Smooth muscle cell (in vitro differentiated cells): ENCODE data around the gene RYR3. TPM values are rescaled to one million over a fixed set of nuclear protein-coding genes. Genes with fewer than 3 reads are reported as not detected.
A peak's percentile ranks its signal among the peaks of the same experiment; 100 is the strongest.

ENCODE experiments used
- DNase-seq: peaks from one replicate; lab custom pipeline; 2025; ENCODE audit not compliant: unreplicated experiment; lab: John Stamatoyannopoulos, UW
- H2AFZ ChIP-seq: fragments of 200-600 bp; sonication (generic); 2 replicates; pipeline ENCODE4 v1.6.0; 2016; ENCODE audit warnings: antibody characterized with exemption, low read depth, mild to moderate bottlenecking
- H3F3A ChIP-seq: fragments of 200-600 bp; sonication (generic); 2 replicates; pipeline ENCODE4 v1.6.0; 2017; ENCODE audit warnings: antibody characterized with exemption, low read depth
- H3K27ac ChIP-seq: fragments of 200-600 bp; sonication (generic); 2 replicates; pipeline ENCODE4 v1.5.1; 2016; ENCODE audit warnings: low read depth, mild to moderate bottlenecking
- H3K27me3 ChIP-seq: fragments of 200-600 bp; sonication (generic); 2 replicates; pipeline ENCODE4 v1.6.1; 2016; ENCODE audit warnings: low read depth, mild to moderate bottlenecking
- H3K36me3 ChIP-seq: fragments of 200-600 bp; sonication (generic); 2 replicates; pipeline ENCODE4 v1.5.1; 2016; ENCODE audit warnings: low read depth
- H3K4me1 ChIP-seq: fragments of 200-600 bp; sonication (generic); 2 replicates; pipeline ENCODE4 v1.5.1; 2016; ENCODE audit warnings: low read depth
- H3K4me2 ChIP-seq: fragments of 200-600 bp; sonication (generic); 2 replicates; pipeline ENCODE4 v1.6.0; 2016; ENCODE audit warnings: mild to moderate bottlenecking
- H3K4me3 ChIP-seq: fragments of 200-600 bp; sonication (generic); 2 replicates; pipeline ENCODE4 v1.5.1; 2016; ENCODE audit warnings: mild to moderate bottlenecking
- H3K79me2 ChIP-seq: fragments of 200-600 bp; sonication (generic); 2 replicates; pipeline ENCODE4 v1.6.0; 2016; ENCODE audit warnings: low read depth, mild to moderate bottlenecking
- H3K9ac ChIP-seq: fragments of 200-600 bp; sonication (generic); 2 replicates; pipeline ENCODE4 v1.6.0; 2016; ENCODE audit warnings: low read depth
- H3K9me3 ChIP-seq: fragments of 200-600 bp; sonication (generic); replicated peaks from 2 replicates; pipeline ENCODE4 v1.5.1; 2016; ENCODE audit warnings: low read depth
- H4K20me1 ChIP-seq: fragments of 200-600 bp; sonication (generic); 2 replicates; pipeline ENCODE4 v1.6.0; 2016; ENCODE audit warnings: low read depth
- CTCF ChIP-seq: fragments of 200-600 bp; sonication (generic); IDR thresholded peaks from 2 replicates; pipeline ENCODE4 v1.5.1; 2017; ENCODE audit warnings: borderline replicate concordance, mild to moderate bottlenecking, antibody characterized with exemption; ENCODE audit not compliant: insufficient read depth, poor library complexity, severe bottlenecking
- WGBS: methylation state at CpG from one replicate; pipeline ENCODE4 v1.1.7; 2016; ENCODE audit warnings: low lambda C conversion rate; 5-methylcytosine and 5-hydroxymethylcytosine counted together
- polyA plus RNA-seq: library from polyadenylated mRNA; unstranded; fragments of >200 nt; fragmentation: Nextera tagmentation; extraction: Ambion mirVana; gene quantifications from 2 replicates; pipeline ENCODE4 v1.2.1, GENCODE V29; 2016
- total RNA-seq: library from RNA; depleted of rRNA; stranded (reverse); fragments of >200 nt; gene quantifications from 2 replicates; pipeline ENCODE4 v1.2.3, GENCODE V29; 2014

RYR3 gene
- total and polyA plus RNA-seq, 2 experiments from 2014 or later: 0.23 to 6.2 TPM

DNA sequence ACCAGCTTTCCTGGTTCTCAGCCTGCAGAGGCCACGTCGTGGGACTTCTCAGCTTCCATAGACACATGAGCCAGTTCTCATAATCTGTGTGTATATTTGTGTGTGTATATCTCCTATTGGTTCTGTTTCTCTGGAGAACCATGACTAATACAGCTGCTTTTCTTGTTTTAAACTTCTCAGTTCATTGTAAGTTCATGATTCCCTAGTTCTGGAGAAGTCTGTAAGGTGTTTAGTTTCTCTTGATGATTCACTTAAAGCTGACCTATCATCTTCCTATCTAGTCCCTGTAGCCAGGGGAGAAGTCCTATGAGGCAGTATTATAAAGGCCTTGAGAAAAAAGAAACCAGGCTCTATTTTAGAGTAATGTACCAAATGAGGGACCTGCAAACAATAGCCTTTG, 147.7 kb downstream of the RYR3 start:
- Histone ChIP-seq H3K4me1 (no peaks in the 10 kb centered on the region), H3K27me3 (no peaks in the 10 kb centered on the region), H3K79me2 (no peaks in the 10 kb centered on the region), H3K4me2 (no peak overlapping the region), H3K4me3 (no peak overlapping the region), H3F3A (no peaks in the 10 kb centered on the region), H2AFZ (no peak overlapping the region), H3K9ac (no peak overlapping the region), H3K9me3 (no peaks in the 10 kb centered on the region), H3K27ac (peak overlapping the region; percentile 61), H3K36me3 (no peaks in the 10 kb centered on the region), H4K20me1 (no peaks in the 10 kb centered on the region)
- no peak for DNase-seq
- TF ChIP-seq CTCF: no peak
- 58% methylated on average over 2 of the region's 2 CpGs for WGBS

DNA sequence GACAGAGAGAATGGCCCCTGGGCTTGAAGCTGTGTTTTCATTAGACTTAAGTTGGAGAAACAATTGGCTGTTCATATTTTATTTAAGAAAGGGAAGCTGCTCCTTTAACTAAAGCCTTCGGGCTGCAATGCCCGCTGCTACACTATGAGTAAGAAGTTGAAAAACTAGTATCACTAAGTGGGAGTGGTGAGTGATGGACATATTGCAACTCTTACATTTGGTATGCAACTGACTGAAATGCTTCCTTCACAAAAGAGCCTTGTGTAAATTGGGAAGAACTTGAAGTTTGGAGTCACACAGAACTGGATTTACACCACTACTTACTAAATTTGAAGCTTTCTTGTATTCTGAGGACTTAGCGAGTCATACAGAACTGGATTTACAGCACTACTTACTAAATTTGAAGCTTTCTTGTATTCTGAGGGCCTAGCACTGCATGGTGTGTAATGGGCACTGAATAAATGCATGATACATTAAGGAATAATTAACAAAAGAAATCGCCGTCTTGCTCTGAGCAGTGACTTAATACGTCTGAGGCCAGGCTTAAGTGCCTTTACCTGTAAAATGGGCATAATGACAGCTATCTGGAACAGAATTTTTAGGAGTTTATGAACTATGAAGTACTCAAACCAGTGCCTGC, 149.5 kb downstream of the RYR3 start:
- H2AFZ ChIP-seq: no peak overlapping the region
- H3K27me3 ChIP-seq: no peaks in the 10 kb centered on the region
- H3K27ac ChIP-seq: peak overlapping the region; percentile 61
- no peak for DNase-seq
- H4K20me1 ChIP-seq: no peaks in the 10 kb centered on the region
- no peaks in the 10 kb centered on the region for H3K36me3 ChIP-seq
- no peak overlapping the region for H3K4me3 ChIP-seq
- H3K79me2 ChIP-seq: no peaks in the 10 kb centered on the region
- 59% methylated on average over 6 of the region's 6 CpGs for WGBS
- H3K4me1 ChIP-seq: no peaks in the 10 kb centered on the region
- no peak for TF ChIP-seq CTCF
- H3K9ac ChIP-seq: no peak overlapping the region
- H3K9me3 ChIP-seq: no peaks in the 10 kb centered on the region
- H3F3A ChIP-seq: no peaks in the 10 kb centered on the region
- no peak overlapping the region for H3K4me2 ChIP-seq

- DNase-seq: no peak
- Histone ChIP-seq H3K4me1 (no peaks in the 10 kb centered on the region), H3K9ac (no peak overlapping the region), H3K36me3 (no peaks in the 10 kb centered on the region), H3F3A (no peaks in the 10 kb centered on the region), H3K4me2 (no peak overlapping the region), H3K27me3 (no peaks in the 10 kb centered on the region), H3K27ac (peak overlapping the region; percentile 14), H4K20me1 (no peaks in the 10 kb centered on the region), H3K4me3 (no peak overlapping the region), H3K9me3 (no peaks in the 10 kb centered on the region), H3K79me2 (no peaks in the 10 kb centered on the region), H2AFZ (no peak overlapping the region)
- TF ChIP-seq CTCF: no peak
- WGBS: 59% methylated on average over 2 of the region's 2 CpGs
Measured at GRCh38 chr15:33461671-33462070, 150.9 kb downstream of the RYR3 start.

DNA sequence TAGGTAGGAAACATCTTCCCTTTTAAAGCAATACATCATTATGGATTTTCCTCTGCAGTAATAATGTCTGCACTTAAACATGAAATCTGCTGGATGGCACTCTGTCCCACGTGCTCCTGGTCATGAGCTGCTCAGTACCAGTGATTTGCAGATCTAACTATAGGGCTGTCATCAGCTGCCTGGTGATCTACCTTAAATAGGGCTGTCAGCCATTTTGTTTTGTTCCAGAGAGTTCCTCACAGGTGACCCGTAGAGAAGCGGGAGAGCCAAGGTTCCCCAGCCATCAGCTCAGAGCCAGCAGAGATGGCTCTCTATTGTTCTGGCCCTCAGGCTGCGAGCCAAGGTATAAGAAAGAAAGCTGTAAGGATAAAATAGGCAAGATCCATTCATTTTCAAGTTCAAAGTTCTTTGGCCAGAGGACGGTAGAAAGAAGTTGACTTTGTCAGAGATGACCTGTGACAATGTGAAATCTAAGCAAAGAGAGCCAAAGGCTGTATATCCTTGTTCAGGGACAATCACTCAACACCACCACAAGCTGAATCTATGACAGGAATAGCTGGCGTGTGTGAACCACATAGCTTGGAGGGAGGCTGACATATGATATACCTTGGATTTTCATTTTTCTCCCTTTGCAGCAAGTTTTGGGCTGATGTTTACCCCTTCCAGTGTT, 156.5 kb downstream of the RYR3 start:
- WGBS: 89% methylated on average over 6 of the region's 6 CpGs

More for the DNA sequence above, 156.5 kb downstream of the RYR3 start:
- Histone ChIP-seq H3K4me1 (no peaks in the 10 kb centered on the region), H3F3A (no peaks in the 10 kb centered on the region), H3K9ac (no peak overlapping the region), H3K27me3 (no peaks in the 10 kb centered on the region), H3K79me2 (no peaks in the 10 kb centered on the region), H2AFZ (no peak overlapping the region), H3K4me2 (no peak overlapping the region), H4K20me1 (no peaks in the 10 kb centered on the region), H3K4me3 (no peak overlapping the region), H3K27ac (no peak overlapping the region), H3K9me3 (no peaks in the 10 kb centered on the region), H3K36me3 (no peaks in the 10 kb centered on the region)
- TF ChIP-seq CTCF: no peak
- no peak for DNase-seq
